Measurements from ENCODE around the gene DTWD1. TPM values are rescaled to one million over a fixed set of nuclear protein-coding genes. Genes with fewer than 3 reads are reported as not detected.

Gene DTWD1
- total RNA-seq, 1 experiment from 2014 or later: 14.4 TPM

GRCh38 chr15:49604625-49605409, 16.0 kb upstream of the DTWD1 start:
- no peaks in the 10 kb centered on the region for H3K4me1 Mint-ChIP-seq (ENCODE audit: low read depth, unreplicated experiment)
- Histone ChIP-seq H3K4me1 (no peaks in the 10 kb centered on the region), H3K4me3 (ENCODE audit: low read depth, low read length) (no peak overlapping the region), H3K36me3 (ENCODE audit: control insufficient read depth, insufficient read depth, low read length) (no peaks in the 10 kb centered on the region), H3K9me3 (no peaks in the 10 kb centered on the region), H3K27me3 (replicated peaks; ENCODE audit: control insufficient read depth, insufficient read depth, low read length) (no peaks in the 10 kb centered on the region)
- no peak for TF ChIP-seq CTCF (IDR thresholded peaks at IDR 0.05; ENCODE audit: insufficient read depth in 1 of 2, low read depth in 1 of 2, low read length in 1 of 2, severe bottlenecking in 1 of 2, unreplicated experiment in 1 of 2)
- peaks cover 3% of the 10 kb centered on the region for H3K27me3 Mint-ChIP-seq (ENCODE audit: insufficient read depth, unreplicated experiment)
- ChIA-PET POLR2A (no interaction called here), CTCF (no interaction called here)
- no TSS peak for BruUV-seq (replicated peaks)
- no peak for DNase-seq
- H3K4me3 Mint-ChIP-seq (ENCODE audit: unreplicated experiment): no peak overlapping the region
- H3K36me3 Mint-ChIP-seq (ENCODE audit: insufficient read depth, unreplicated experiment): no peaks in the 10 kb centered on the region
- intact Hi-C loops (cut with micrococcal nuclease; ENCODE audit: unreplicated experiment): no loop called here
- H3K9me3 Mint-ChIP-seq (ENCODE audit: unreplicated experiment): peaks cover 18% of the 10 kb centered on the region
- no peak overlapping the region for H3K27ac Mint-ChIP-seq (ENCODE audit: unreplicated experiment)

- peaks cover 18% of the 10 kb centered on the region for H3K9me3 Mint-ChIP-seq (ENCODE audit: unreplicated experiment)
- POLR2A ChIA-PET: no interaction called here
- Histone ChIP-seq H3K4me3 (ENCODE audit: low read depth, low read length) (no peak overlapping the region), H3K27me3 (replicated peaks; ENCODE audit: control insufficient read depth, insufficient read depth, low read length) (no peaks in the 10 kb centered on the region), H3K4me1 (0 out of 2 replicates have a peak, but pooled peaks cover 2% of the 10 kb centered on the region), H3K36me3 (ENCODE audit: control insufficient read depth, insufficient read depth, low read length) (no peaks in the 10 kb centered on the region), H3K9me3 (no peaks in the 10 kb centered on the region)
- no peak for DNase-seq
- no peak overlapping the region for H3K4me3 Mint-ChIP-seq (ENCODE audit: unreplicated experiment)
- no peaks in the 10 kb centered on the region for H3K36me3 Mint-ChIP-seq (ENCODE audit: insufficient read depth, unreplicated experiment)
- no peaks in the 10 kb centered on the region for H3K4me1 Mint-ChIP-seq (ENCODE audit: low read depth, unreplicated experiment)
- no TSS peak for BruUV-seq (replicated peaks)
- intact Hi-C loops (cut with micrococcal nuclease; ENCODE audit: unreplicated experiment): no loop called here
- H3K27me3 Mint-ChIP-seq (ENCODE audit: insufficient read depth, unreplicated experiment): peaks cover 3% of the 10 kb centered on the region
- CTCF ChIA-PET: no interaction called here
- no peak for TF ChIP-seq CTCF (IDR thresholded peaks at IDR 0.05; ENCODE audit: insufficient read depth in 1 of 2, low read depth in 1 of 2, low read length in 1 of 2, severe bottlenecking in 1 of 2, unreplicated experiment in 1 of 2)
- H3K27ac Mint-ChIP-seq (ENCODE audit: unreplicated experiment): no peak overlapping the region
Observed at GRCh38 chr15:49605588-49605987, 15.3 kb upstream of the DTWD1 start.

GRCh38 chr15:49606594-49606993, 14.3 kb upstream of the DTWD1 start:
- H3K9me3 ChIP-seq: no peaks in the 10 kb centered on the region
- Mint-ChIP-seq H3K27ac (ENCODE audit: unreplicated experiment) (no peak overlapping the region), H3K4me1 (ENCODE audit: low read depth, unreplicated experiment) (no peaks in the 10 kb centered on the region), H3K9me3 (ENCODE audit: unreplicated experiment) (peaks cover 9% of the 10 kb centered on the region), H3K27me3 (ENCODE audit: insufficient read depth, unreplicated experiment) (peaks cover 3% of the 10 kb centered on the region), H3K36me3 (ENCODE audit: insufficient read depth, unreplicated experiment) (no peaks in the 10 kb centered on the region), H3K4me3 (ENCODE audit: unreplicated experiment) (no peak overlapping the region)
- H3K36me3 ChIP-seq (ENCODE audit: control insufficient read depth, insufficient read depth, low read length): no peaks in the 10 kb centered on the region
- no TSS peak for BruUV-seq (replicated peaks)
- POLR2A ChIA-PET: no interaction called here
- no peak for DNase-seq
- H3K4me1 ChIP-seq: 0 out of 2 replicates have a peak, but pooled peaks cover 4% of the 10 kb centered on the region
- H3K4me3 ChIP-seq (ENCODE audit: low read depth, low read length): no peak overlapping the region
- TF ChIP-seq CTCF (IDR thresholded peaks at IDR 0.05; ENCODE audit: insufficient read depth in 1 of 2, low read depth in 1 of 2, low read length in 1 of 2, severe bottlenecking in 1 of 2, unreplicated experiment in 1 of 2): no peak
- intact Hi-C loops (cut with micrococcal nuclease; ENCODE audit: unreplicated experiment): no loop called here
- no peaks in the 10 kb centered on the region for H3K27me3 ChIP-seq (replicated peaks; ENCODE audit: control insufficient read depth, insufficient read depth, low read length)
- CTCF ChIA-PET: no interaction called here

Data from Caco-2 (cell line).